Parathyroid adenoma (tissue), 2 donors: ENCODE results near the gene DKKL1.

Experiments
- H2AFZ ChIP-seq: fragments of 300-600 bp; sonication (generic); one replicate; pipeline ENCODE4 v1.7.0; 2017; ENCODE audit warnings: antibody characterized with exemption, mild to moderate bottlenecking
- H3K27ac ChIP-seq: fragments of 300-600 bp; sonication (generic); one replicate; pipeline ENCODE4 v1.7.0; 2017
- H3K27me3 ChIP-seq: fragments of 300-600 bp; sonication (generic); one replicate; pipeline ENCODE4 v1.7.0; 2017; ENCODE audit warnings: low read length; ENCODE audit not compliant: control insufficient read depth, insufficient read depth
- H3K36me3 ChIP-seq: fragments of 300-600 bp; sonication (generic); one replicate; pipeline ENCODE4 v1.7.0; 2017; ENCODE audit warnings: low read length; ENCODE audit not compliant: control insufficient read depth, insufficient read depth
- H3K4me1 ChIP-seq: fragments of 300-600 bp; sonication (generic); one replicate; pipeline ENCODE4 v1.7.0; 2017; ENCODE audit warnings: control low read depth
- H3K4me2 ChIP-seq: fragments of 300-600 bp; sonication (generic); one replicate; pipeline ENCODE4 v1.7.0; 2017; ENCODE audit warnings: low read length
- H3K4me3 ChIP-seq: fragments of 300-600 bp; sonication (generic); one replicate; pipeline ENCODE4 v1.7.0; 2017; ENCODE audit warnings: low read depth, low read length
- H3K79me2 ChIP-seq: fragments of 300-600 bp; sonication (generic); one replicate; pipeline ENCODE4 v1.7.0; 2017; ENCODE audit warnings: control low read depth
- H3K9ac ChIP-seq: fragments of 300-600 bp; sonication (generic); one replicate; pipeline ENCODE4 v1.7.0; 2017; ENCODE audit warnings: mild to moderate bottlenecking
- H3K9me3 ChIP-seq: fragments of 300-600 bp; sonication (generic); one replicate; pipeline ENCODE4 v1.7.0; 2017; ENCODE audit warnings: low read length; ENCODE audit not compliant: control insufficient read depth
- CTCF ChIP-seq: fragments of 300-600 bp; sonication (generic); IDR thresholded peaks from one replicate; pipeline ENCODE4 v1.7.0; 2017; ENCODE audit warnings: antibody characterized with exemption, mild to moderate bottlenecking
- donor health status: primary hyperparathyroidism.

Gene DKKL1

GRCh38 chr19:49374665-49375434, 11.2 kb downstream of the DKKL1 start:
- H3K27me3 ChIP-seq: no peaks in the 10 kb centered on the region
- H3K4me3 ChIP-seq: no peak overlapping the region
- no peak for TF ChIP-seq CTCF
- no peak overlapping the region for H3K9ac ChIP-seq
- no peak overlapping the region for H3K4me2 ChIP-seq
- H3K36me3 ChIP-seq: no peaks in the 10 kb centered on the region
- no peak overlapping the region for H2AFZ ChIP-seq
- H3K27ac ChIP-seq: no peak overlapping the region
- H3K9me3 ChIP-seq: no peaks in the 10 kb centered on the region
- no peaks in the 10 kb centered on the region for H3K79me2 ChIP-seq
- no peaks in the 10 kb centered on the region for H3K4me1 ChIP-seq

GRCh38 chr19:49378512-49378911, 14.8 kb downstream of the DKKL1 start:
- TF ChIP-seq CTCF: no peak
- Histone ChIP-seq H2AFZ (no peak overlapping the region), H3K27ac (no peak overlapping the region), H3K79me2 (no peaks in the 10 kb centered on the region), H3K9ac (no peak overlapping the region), H3K9me3 (no peaks in the 10 kb centered on the region), H3K4me1 (no peaks in the 10 kb centered on the region), H3K4me2 (no peak overlapping the region), H3K36me3 (no peaks in the 10 kb centered on the region), H3K4me3 (no peak overlapping the region), H3K27me3 (no peaks in the 10 kb centered on the region)

- TF ChIP-seq CTCF: no peak
- no peaks in the 10 kb centered on the region for H3K27me3 ChIP-seq
- H2AFZ ChIP-seq: no peak overlapping the region
These were observed 16.7 kb downstream of the DKKL1 start for GRCh38 chr19:49380391-49380790.

GRCh38 chr19:49382639-49383038, 19.0 kb downstream of the DKKL1 start:
- Histone ChIP-seq H3K27ac (no peak overlapping the region), H3K27me3 (no peaks in the 10 kb centered on the region), H3K36me3 (no peaks in the 10 kb centered on the region), H3K4me2 (no peak overlapping the region), H3K79me2 (no peaks in the 10 kb centered on the region), H3K9me3 (no peaks in the 10 kb centered on the region), H3K9ac (no peak overlapping the region), H3K4me3 (no peak overlapping the region), H3K4me1 (no peaks in the 10 kb centered on the region), H2AFZ (no peak overlapping the region)
- TF ChIP-seq CTCF: no peak

More at GRCh38 chr19:49380391-49380790, 16.7 kb downstream of the DKKL1 start:
- Histone ChIP-seq H3K9me3 (no peaks in the 10 kb centered on the region), H3K4me3 (no peak overlapping the region), H3K27ac (no peak overlapping the region), H3K4me2 (no peak overlapping the region), H3K79me2 (no peaks in the 10 kb centered on the region), H3K9ac (no peak overlapping the region), H3K36me3 (no peaks in the 10 kb centered on the region), H3K4me1 (no peaks in the 10 kb centered on the region)

- Histone ChIP-seq H3K4me1 (no peaks in the 10 kb centered on the region), H3K4me3 (no peak overlapping the region), H3K36me3 (no peaks in the 10 kb centered on the region), H2AFZ (no peak overlapping the region), H3K27me3 (no peaks in the 10 kb centered on the region), H3K79me2 (no peaks in the 10 kb centered on the region), H3K9ac (no peak overlapping the region), H3K4me2 (no peak overlapping the region), H3K27ac (no peak overlapping the region), H3K9me3 (no peaks in the 10 kb centered on the region)
- TF ChIP-seq CTCF: no peak
These were observed 19.9 kb downstream of the DKKL1 start for GRCh38 chr19:49383599-49383998.
